GM12878 (cell line): ENCODE measurements around the gene MLLT3. TPM values are rescaled to one million over a fixed set of nuclear protein-coding genes. Genes with fewer than 3 reads are reported as not detected.

ENCODE experiments used
- ATF2 ChIP-seq: IDR thresholded peaks from 2 replicates; pipeline ENCODE4 v1.6.1; 2012; ENCODE audit warnings: low read length, inconsistent platforms
- CEBPZ ChIP-seq: fragments of 150-350 bp; IDR thresholded peaks from 2 replicates; pipeline ENCODE4 v1.6.1; 2016; ENCODE audit warnings: low read depth, low read length
- DPF2 ChIP-seq: fragments of 450-650 bp; IDR thresholded peaks from 2 replicates; pipeline ENCODE4 v1.6.1; 2017; ENCODE audit warnings: mild to moderate bottlenecking
- EED ChIP-seq: sonication (generic); IDR thresholded peaks from 2 replicates; pipeline ENCODE4 v1.6.1; 2016; ENCODE audit warnings: antibody characterized with exemption, low read depth
- ETV6 ChIP-seq, 2 experiments: fragments of 450-650 bp in 1 of 2; IDR thresholded peaks in 1 of 2; conservative IDR thresholded peaks in 1 of 2; 2 replicates each; pipeline ENCODE4 v1.6.1; 2014; ENCODE audit warnings: antibody characterized with exemption in 1 of 2, borderline replicate concordance in 1 of 2, low read depth in 1 of 2, mild to moderate bottlenecking in 1 of 2, moderate library complexity in 1 of 2
- FOS ChIP-seq: IDR thresholded peaks from 3 replicates; pipeline ENCODE4 v1.6.1; 2011; ENCODE audit warnings: borderline replicate concordance; ENCODE audit not compliant: insufficient read length; ENCODE audit errors: extremely low read depth
- HDAC2 ChIP-seq: fragments of 200-600 bp; sonication (generic); IDR thresholded peaks from 2 replicates; pipeline ENCODE4 v1.6.1; 2017
- IKZF1 ChIP-seq: fragments of 450-650 bp; conservative IDR thresholded peaks from 2 replicates; pipeline ENCODE4 v1.6.1; 2017; ENCODE audit warnings: antibody characterized with exemption, mild to moderate bottlenecking
- JUND ChIP-seq: IDR thresholded peaks from 2 replicates; pipeline ENCODE4 v1.6.1; 2012; ENCODE audit warnings: low read depth, mild to moderate bottlenecking, low read length, improper control_type of control experiment, moderate library complexity
- MTA3 ChIP-seq: IDR thresholded peaks from 2 replicates; pipeline ENCODE4 v1.6.1; 2012; ENCODE audit warnings: low read length, inconsistent platforms, borderline replicate concordance
- NBN ChIP-seq: fragments of 450-650 bp; IDR thresholded peaks from 2 replicates; pipeline ENCODE4 v1.6.1; 2016
- NFYA ChIP-seq: IDR thresholded peaks from 2 replicates; pipeline ENCODE4 v1.6.1; 2011; ENCODE audit warnings: low read depth, mild to moderate bottlenecking, low read length, improper control_type of control experiment, borderline replicate concordance
- NFYB ChIP-seq: IDR thresholded peaks from 2 replicates; pipeline ENCODE4 v1.6.1; 2011; ENCODE audit warnings: low read depth, mild to moderate bottlenecking, low read length, improper control_type of control experiment, moderate library complexity; ENCODE audit not compliant: insufficient read depth
- POLR2A ChIP-seq: IDR thresholded peaks from 2 replicates; pipeline ENCODE4 v1.6.1; 2011; ENCODE audit warnings: low read depth, mild to moderate bottlenecking, low read length
- RAD51 ChIP-seq: fragments of 450-650 bp; IDR thresholded peaks from 2 replicates; pipeline ENCODE4 v1.6.1; 2016; ENCODE audit warnings: moderate library complexity, mild to moderate bottlenecking, inconsistent platforms
- RUNX3 ChIP-seq: IDR thresholded peaks from 2 replicates; pipeline ENCODE4 v1.6.1; 2012; ENCODE audit warnings: low read length, inconsistent platforms
- SKIL ChIP-seq: fragments of 450-650 bp; IDR thresholded peaks from 2 replicates; pipeline ENCODE4 v1.6.1; 2017; ENCODE audit warnings: mild to moderate bottlenecking, low read depth, inconsistent platforms; ENCODE audit not compliant: poor library complexity, severe bottlenecking
- SMC3 ChIP-seq: IDR thresholded peaks from 2 replicates; pipeline ENCODE4 v1.6.1; 2011; ENCODE audit warnings: low read length, improper control_type of control experiment, borderline replicate concordance
- ZNF207 ChIP-seq: fragments of 450-650 bp; IDR thresholded peaks from 2 replicates; pipeline ENCODE4 v1.6.1; 2014; ENCODE audit warnings: antibody characterized with exemption, mild to moderate bottlenecking, borderline replicate concordance
- ZNF687 ChIP-seq: fragments of 450-650 bp; IDR thresholded peaks from 2 replicates; pipeline ENCODE4 v1.6.1; 2017; ENCODE audit warnings: mild to moderate bottlenecking, moderate library complexity
- polyA plus RNA-seq, 11 experiments: library from polyadenylated mRNA; depleted of rRNA in 4 of 11; unstranded in 6 of 11; stranded (reverse) in 5 of 11; fragments of >200 nt; fragmentation: Nextera tagmentation in 4 of 11; fragmentation: Illumina TruSeq in 1 of 11; extraction: Ambion mirVana in 4 of 11; extraction: Trizol in 1 of 11; gene quantifications; 1 replicate in 1 of 11; 2 replicates in 10 of 11; pipeline versions ENCODE4 v1.2.1 to v1.2.3, GENCODE V29; 2011 to 2016; ENCODE audit warnings: inconsistent platforms in 2 of 11, missing spikeins in 2 of 11, low read depth in 1 of 11
- total RNA-seq, 4 experiments: library from RNA; depleted of rRNA in 3 of 4; stranded (reverse); fragments of >200 nt in 3 of 4; fragmentation: Illumina TruSeq in 1 of 4; extraction: Trizol in 1 of 4; gene quantifications; 2 replicates each; pipeline versions ENCODE4 v1.2.1 to v1.2.3, GENCODE V29; 2013 to 2021

Gene MLLT3
- total and polyA plus RNA-seq, 10 of the 15 experiments (the other 5 are each of a cell fraction or from before 2014, with no cell fraction given), result 17.7 to 72.3 (median 35.6) TPM

- TF ChIP-seq ATF2, result no peak; the same call in 1 of the 2 replicates
- peak; percentile 88 for TF ChIP-seq SKIL
- TF ChIP-seq SMC3, result peak; percentile 85
- TF ChIP-seq FOS, result no peak
- TF ChIP-seq HDAC2, result no peak
- no peak for TF ChIP-seq NFYB
- TF ChIP-seq NFYA, result no peak
- TF ChIP-seq ZNF687, result 0 out of 2 replicates have a peak, but pooled peaks have one; percentile 18
- peak; percentile 37 for TF ChIP-seq IKZF1
- TF ChIP-seq RUNX3, result no peak
- TF ChIP-seq EED, result 0 out of 2 replicates have a peak, but pooled peaks have one; percentile 28
- no peak for TF ChIP-seq POLR2A
- no peak for TF ChIP-seq CEBPZ
- no peak for TF ChIP-seq ETV6 (conservative IDR thresholded peaks at IDR 0.05 in 1 of 2, IDR thresholded peaks at IDR 0.05 in 1 of 2; ENCODE audit: borderline replicate concordance in 1 of 2, low read depth in 1 of 2)
- no peak for TF ChIP-seq DPF2
- no peak for TF ChIP-seq ZNF207
- peak; percentile 59; the same call in 1 of the 2 replicates for TF ChIP-seq NBN
- no peak for TF ChIP-seq MTA3
- no peak for TF ChIP-seq JUND
- no peak; the same call in 1 of the 2 replicates for TF ChIP-seq RAD51
Observed at GRCh38 chr9:20624201-20625002, 2.1 kb upstream of the MLLT3 start (continued).
